H1 (cell line): Measurements from ENCODE around the gene ACKR1. TPM values are rescaled to one million over a fixed set of nuclear protein-coding genes. Genes with fewer than 3 reads are reported as not detected.

Source experiments
- ASH2L ChIP-seq: fragments of 200-600, 300-600 bp; sonication (generic); IDR thresholded peaks from one replicate; pipeline ENCODE4 v1.7.1; 2017; ENCODE audit warnings: low read length
- CHD7 ChIP-seq: fragments of 300-600 bp; sonication (generic); IDR thresholded peaks from 2 replicates; pipeline ENCODE4 v1.7.1; 2012; ENCODE audit warnings: low read length, moderate library complexity, mild to moderate bottlenecking, inconsistent platforms; ENCODE audit not compliant: insufficient replicate concordance
- CTBP2 ChIP-seq: IDR thresholded peaks from 2 replicates; pipeline ENCODE4 v1.7.0; 2011; ENCODE audit warnings: borderline replicate concordance, mild to moderate bottlenecking, moderate library complexity, mixed read lengths, low read length; ENCODE audit not compliant: insufficient read depth, insufficient read length
- KDM1A ChIP-seq: fragments of 200-600, 300-600 bp; sonication (generic); IDR thresholded peaks from 2 replicates; pipeline ENCODE4 v1.7.1; 2016; ENCODE audit warnings: mild to moderate bottlenecking, low read length, borderline replicate concordance
- RXRA ChIP-seq: IDR thresholded peaks from 2 replicates; pipeline ENCODE4 v1.6.1; 2011; ENCODE audit warnings: low read depth, mild to moderate bottlenecking, low read length, moderate library complexity; ENCODE audit not compliant: insufficient read depth
- SIX5 ChIP-seq: IDR thresholded peaks from 2 replicates; pipeline ENCODE4 v1.6.1; 2011; ENCODE audit warnings: mild to moderate bottlenecking, low read depth, low read length
- USF2 ChIP-seq: IDR thresholded peaks from 2 replicates; pipeline ENCODE4 v1.6.1; 2011; ENCODE audit warnings: low read length, improper control_type of control experiment
- polyA plus RNA-seq, 7 experiments: library from polyadenylated mRNA; depleted of rRNA in 3 of 7; stranded (reverse) in 5 of 7; unstranded in 2 of 7; fragments of >200 nt in 5 of 7; fragments of 200-250 nt in 2 of 7; gene quantifications; 1 replicate in 5 of 7; 2 replicates in 1 of 7; 4 replicates in 1 of 7; pipeline versions ENCODE4 v1.2.1 to v1.2.3, GENCODE V29; 2011 to 2013; ENCODE audit warnings: missing spikeins in 2 of 7, mixed read lengths in 2 of 7
- total RNA-seq: library from RNA; stranded (reverse); fragmentation: NEBNext Ultra II Directional; extraction: Animal tissue kit (Norgen Biotek cat#: 25700); gene quantifications from 2 replicates; pipeline ENCODE4 v1.2.1, GENCODE V29; 2021

ACKR1 gene
- total and polyA plus RNA-seq, 2 of the 8 experiments (the other 6 are each of a cell fraction or from before 2014, with no cell fraction given): 0.61 to 1.00 TPM

DNA sequence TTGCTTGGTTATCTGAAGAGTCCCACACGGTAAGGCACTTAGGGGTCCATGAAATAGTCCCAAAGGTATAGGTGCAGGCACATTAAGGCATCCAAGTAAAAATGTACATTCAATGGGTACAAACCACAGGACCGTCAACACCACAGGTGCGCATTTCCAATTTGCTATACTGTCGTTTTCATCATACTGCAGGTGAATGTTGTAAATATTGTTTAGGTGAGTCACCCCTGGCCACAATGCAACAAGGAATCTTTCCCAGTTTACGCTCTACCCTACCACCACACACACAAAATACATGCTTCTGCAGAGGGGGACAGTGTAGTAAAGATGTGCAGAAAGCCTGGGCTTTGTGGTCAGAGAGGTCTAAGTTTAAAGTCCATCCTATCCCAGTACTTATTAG lies 19.6 kb upstream of the ACKR1 start (continued):
- TF ChIP-seq USF2 (no peak), CHD7 (no peak), SIX5 (no peak), CTBP2 (no peak), RXRA (no peak), KDM1A (no peak), ASH2L (no peak)
